DOHH2 (cell line): ENCODE measurements around the gene CRIM1.

ENCODE experiments used
- H3F3A ChIP-seq: fragments of 200-600 bp; sonication (generic), shearing (Covaris generic); 2 replicates; pipeline ENCODE4 v1.6.0; 2016; ENCODE audit warnings: antibody characterized with exemption, mild to moderate bottlenecking; ENCODE audit not compliant: control insufficient read depth, insufficient read depth
- H3K27ac ChIP-seq: fragments of 200-600 bp; sonication (generic); 2 replicates; pipeline ENCODE4 v1.5.1; 2014; ENCODE audit warnings: low read depth, mild to moderate bottlenecking, low read length, moderate library complexity
- H3K27me3 ChIP-seq: fragments of 200-600 bp; sonication (generic); 2 replicates; pipeline ENCODE4 v1.6.1; 2014; ENCODE audit warnings: mild to moderate bottlenecking, low read length, mixed read lengths; ENCODE audit not compliant: control insufficient read depth
- H3K36me3 ChIP-seq: fragments of 200-600 bp; sonication (generic); 2 replicates; pipeline ENCODE4 v1.6.1; 2014; ENCODE audit warnings: mild to moderate bottlenecking, low read length, moderate library complexity, mixed read lengths; ENCODE audit not compliant: control insufficient read depth
- H3K4me1 ChIP-seq: fragments of 200-600 bp; sonication (generic); 2 replicates; pipeline ENCODE4 v1.6.1; 2014; ENCODE audit warnings: mild to moderate bottlenecking, low read length, mixed read lengths; ENCODE audit not compliant: control insufficient read depth
- H3K4me2 ChIP-seq: fragments of 200-600 bp; sonication (generic); 2 replicates; pipeline ENCODE4 v1.6.0; 2014; ENCODE audit warnings: mild to moderate bottlenecking, low read length, moderate library complexity
- H3K4me3 ChIP-seq: fragments of 200-600 bp; sonication (generic); 2 replicates; pipeline ENCODE4 v1.5.1; 2014; ENCODE audit warnings: mild to moderate bottlenecking, low read length, mixed read lengths
- H3K79me2 ChIP-seq: fragments of 200-600 bp; sonication (generic); 2 replicates; pipeline ENCODE4 v1.6.1; 2014; ENCODE audit warnings: mild to moderate bottlenecking, low read length, mixed read lengths; ENCODE audit not compliant: control insufficient read depth
- H3K9me2 ChIP-seq: fragments of 200-600 bp; sonication (generic); replicated peaks from 2 replicates; pipeline ENCODE4 v1.6.1; 2014; ENCODE audit warnings: mild to moderate bottlenecking, low read length, mixed read lengths; ENCODE audit not compliant: control insufficient read depth
- H3K9me3 ChIP-seq: fragments of 200-600 bp; sonication (generic); 2 replicates; pipeline ENCODE4 v1.6.1; 2014; ENCODE audit warnings: antibody characterized with exemption, low read length, mixed read lengths; ENCODE audit not compliant: control insufficient read depth, insufficient read depth
- H4K20me1 ChIP-seq: fragments of 200-600 bp; sonication (generic); 2 replicates; pipeline ENCODE4 v1.6.0; 2014; ENCODE audit warnings: low read depth, mild to moderate bottlenecking, antibody characterized with exemption, low read length, moderate library complexity; ENCODE audit not compliant: control insufficient read depth, insufficient read depth
- CTCF ChIP-seq: fragments of 200-600 bp; sonication (generic); IDR thresholded peaks from one replicate; pipeline ENCODE4 v1.5.1; 2014; ENCODE audit warnings: antibody characterized with exemption, mild to moderate bottlenecking, low read depth, low read length; ENCODE audit not compliant: poor library complexity, severe bottlenecking
- EZH2phosphoT487 ChIP-seq: fragments of 200-600 bp; sonication (generic); IDR thresholded peaks from 2 replicates; pipeline ENCODE4 v1.6.1; 2017; ENCODE audit warnings: borderline replicate concordance, mild to moderate bottlenecking, antibody characterized with exemption, low read length, moderate library complexity, mixed read lengths

The CRIM1 gene

GRCh38 chr2:36420569-36421181, 65.1 kb downstream of the CRIM1 start:
- no peaks in the 10 kb centered on the region for H3K27me3 ChIP-seq
- no peak overlapping the region for H3K4me2 ChIP-seq
- peaks cover 89% of the 10 kb centered on the region for H3K79me2 ChIP-seq
- no peak for TF ChIP-seq EZH2phosphoT487
- no peak for TF ChIP-seq CTCF
- peaks cover 44% of the 10 kb centered on the region for H3K4me1 ChIP-seq
- peaks cover 29% of the 10 kb centered on the region for H3K36me3 ChIP-seq
- no peaks in the 10 kb centered on the region for H3F3A ChIP-seq
- H3K27ac ChIP-seq, result no peak overlapping the region
- H3K9me2 ChIP-seq, result no peaks in the 10 kb centered on the region
- no peaks in the 10 kb centered on the region for H3K9me3 ChIP-seq
- no peak overlapping the region for H3K4me3 ChIP-seq
- H4K20me1 ChIP-seq, result 0 out of 2 replicates have a peak, but pooled peaks cover 4% of the 10 kb centered on the region

GRCh38 chr2:36421379-36421778, 65.8 kb downstream of the CRIM1 start:
- H3K4me1 ChIP-seq, result peaks cover 44% of the 10 kb centered on the region
- peaks cover 30% of the 10 kb centered on the region for H3K36me3 ChIP-seq
- no peaks in the 10 kb centered on the region for H3K9me2 ChIP-seq
- H3K4me3 ChIP-seq, result no peak overlapping the region
- no peaks in the 10 kb centered on the region for H3F3A ChIP-seq
- 0 out of 2 replicates have a peak, but pooled peaks cover 4% of the 10 kb centered on the region for H4K20me1 ChIP-seq
- H3K9me3 ChIP-seq, result no peaks in the 10 kb centered on the region
- H3K79me2 ChIP-seq, result peaks cover 93% of the 10 kb centered on the region
- H3K27ac ChIP-seq, result no peak overlapping the region
- H3K4me2 ChIP-seq, result no peak overlapping the region
- H3K27me3 ChIP-seq, result no peaks in the 10 kb centered on the region
- TF ChIP-seq CTCF (no peak), EZH2phosphoT487 (no peak)

GRCh38 chr2:36423172-36423571, 67.6 kb downstream of the CRIM1 start:
- H3K9me3 ChIP-seq, result no peaks in the 10 kb centered on the region
- peaks cover 27% of the 10 kb centered on the region for H3K4me1 ChIP-seq
- H3K4me3 ChIP-seq, result no peak overlapping the region
- TF ChIP-seq CTCF, result no peak
- TF ChIP-seq EZH2phosphoT487, result no peak
- peaks cover 86% of the 10 kb centered on the region for H3K79me2 ChIP-seq
- no peaks in the 10 kb centered on the region for H3K27me3 ChIP-seq
- no peaks in the 10 kb centered on the region for H3K9me2 ChIP-seq
- peaks cover 30% of the 10 kb centered on the region for H3K36me3 ChIP-seq
- H4K20me1 ChIP-seq, result 0 out of 2 replicates have a peak, but pooled peaks cover 4% of the 10 kb centered on the region
- no peak overlapping the region for H3K4me2 ChIP-seq
- H3F3A ChIP-seq, result no peaks in the 10 kb centered on the region
- H3K27ac ChIP-seq, result no peak overlapping the region
